Transverse colon (tissue), 3 donors: ENCODE data around the gene ACTA1.

Experiments used
- CTCF ChIP-seq, 5 experiments: fragments of 200-600 bp in 3 of 5; fragments of 450-650 bp in 2 of 5; sonication (generic) in 3 of 5; IDR thresholded peaks; 1 replicate in 2 of 5; 2 replicates in 3 of 5; pipeline ENCODE4 v1.5.1; 2016 to 2017; ENCODE audit warnings: antibody characterized with exemption in 5 of 5, inconsistent platforms in 3 of 5, mild to moderate bottlenecking in 2 of 5, moderate library complexity in 1 of 5
- POLR2A ChIP-seq: fragments of 450-650 bp; IDR thresholded peaks from one replicate; pipeline ENCODE4 v1.6.1; 2016; ENCODE audit warnings: antibody characterized with exemption, mild to moderate bottlenecking, moderate library complexity

- TF ChIP-seq CTCF (IDR thresholded peaks at IDR 0.05) (no peak), POLR2A (no peak)
Measured at GRCh38 chr1:229428256-229428655, 5.6 kb downstream of the ACTA1 start.
